MM.1S (cell line): ENCODE data around the gene CMTM4.
A peak's percentile ranks its signal among the peaks of the same experiment; 100 is the strongest.

Experiments used
- DNase-seq: peaks from one replicate; pipeline ENCODE4 v3.0.0-alpha.2; 2015
- H2AFZ ChIP-seq: fragments of 300-600 bp; sonication (generic); 2 replicates; pipeline ENCODE4 v1.6.0; 2016; ENCODE audit warnings: antibody characterized with exemption, low read length
- H3F3A ChIP-seq: fragments of 300-600 bp; sonication (generic); 2 replicates; pipeline ENCODE4 v1.6.1; 2016; ENCODE audit warnings: mild to moderate bottlenecking, antibody characterized with exemption, low read length, moderate library complexity, mixed read lengths; ENCODE audit not compliant: insufficient read depth
- H3K27ac ChIP-seq: fragments of 300-600 bp; sonication (generic); 2 replicates; pipeline ENCODE4 v1.5.1; 2016; ENCODE audit warnings: mild to moderate bottlenecking, low read length
- H3K27me3 ChIP-seq: fragments of 300-600 bp; sonication (generic); replicated peaks from 2 replicates; pipeline ENCODE4 v1.6.0; 2016; ENCODE audit warnings: low read length; ENCODE audit not compliant: insufficient read depth
- H3K36me3 ChIP-seq: fragments of 300-600 bp; sonication (generic); replicated peaks from 2 replicates; pipeline ENCODE4 v1.6.1; 2016; ENCODE audit warnings: mild to moderate bottlenecking, low read length, mixed read lengths; ENCODE audit not compliant: insufficient read depth
- H3K4me1 ChIP-seq: fragments of 300-600 bp; sonication (generic); 2 replicates; pipeline ENCODE4 v1.6.1; 2016; ENCODE audit warnings: low read length, mixed read lengths
- H3K4me2 ChIP-seq: fragments of 300-600 bp; sonication (generic); 2 replicates; pipeline ENCODE4 v1.6.0; 2016; ENCODE audit warnings: low read depth, low read length
- H3K4me3 ChIP-seq: fragments of 300-600 bp; sonication (generic); 2 replicates; pipeline ENCODE4 v1.5.1; 2016; ENCODE audit warnings: low read length, mixed read lengths
- H3K79me2 ChIP-seq: fragments of 300-600 bp; sonication (generic); 2 replicates; pipeline ENCODE4 v1.6.1; 2016; ENCODE audit warnings: mixed run types, low read length, mixed read lengths
- H3K9ac ChIP-seq: fragments of 300-600 bp; sonication (generic); 2 replicates; pipeline ENCODE4 v1.6.1; 2016; ENCODE audit warnings: low read length, mixed read lengths
- H3K9me2 ChIP-seq: fragments of 300-600 bp; sonication (generic); replicated peaks from 2 replicates; pipeline ENCODE4 v1.6.1; 2016; ENCODE audit warnings: mild to moderate bottlenecking, low read length, mixed read lengths; ENCODE audit not compliant: insufficient read depth
- H3K9me3 ChIP-seq: fragments of 300-600 bp; sonication (generic); replicated peaks from 2 replicates; pipeline ENCODE4 v1.6.1; 2016; ENCODE audit warnings: mild to moderate bottlenecking, low read length, mixed read lengths; ENCODE audit not compliant: insufficient read depth
- H4K20me1 ChIP-seq: fragments of 300-600 bp; sonication (generic); 2 replicates; pipeline ENCODE4 v1.6.1; 2016; ENCODE audit warnings: mild to moderate bottlenecking, low read length, moderate library complexity, mixed read lengths; ENCODE audit not compliant: insufficient read depth
- EZH2 ChIP-seq: fragments of 300-600 bp; sonication (generic); optimal IDR thresholded peaks from 2 replicates; pipeline ENCODE3; 2017; ENCODE audit warnings: low read depth, mild to moderate bottlenecking, antibody characterized with exemption, low read length, mixed read lengths
- EZH2phosphoT487 ChIP-seq: fragments of 300-600 bp; sonication (generic); IDR thresholded peaks from 2 replicates; pipeline ENCODE4 v1.6.1; 2018; ENCODE audit warnings: antibody characterized with exemption, low read length
- TF ChIP-seq, protein P1 (sequence below): fragments of 300-600 bp; sonication (generic); IDR thresholded peaks from 2 replicates; pipeline ENCODE4 v1.5.1; 2016; ENCODE audit warnings: antibody characterized with exemption, low read length, mixed read lengths

Gene CMTM4

DNA sequence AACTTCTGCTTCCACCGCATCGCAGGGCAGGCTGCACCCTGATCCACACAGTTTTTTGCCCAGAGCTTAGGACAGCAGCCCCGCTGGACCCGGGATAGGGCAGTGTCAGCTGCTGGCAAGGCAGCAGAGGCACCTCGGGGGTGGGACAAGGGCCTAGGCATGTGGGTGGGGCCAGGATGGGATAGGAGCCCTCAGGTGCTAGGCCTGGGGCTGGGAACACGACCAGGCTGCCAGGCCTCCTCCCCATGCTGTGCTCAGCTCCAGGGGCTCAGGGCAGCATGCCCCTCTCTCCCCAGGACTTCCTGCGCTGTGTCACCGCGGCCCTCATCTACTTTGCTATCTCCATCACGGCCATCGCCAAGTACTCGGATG is 87.4 kb downstream of the CMTM4 start:
- Histone ChIP-seq H3K36me3 (no peaks in the 10 kb centered on the region), H3K27ac (no peak overlapping the region), H2AFZ (no peak overlapping the region), H3K9me3 (no peaks in the 10 kb centered on the region), H3K4me1 (peaks cover 6% of the 10 kb centered on the region), H4K20me1 (no peaks in the 10 kb centered on the region), H3K9ac (no peak overlapping the region), H3F3A (0 out of 2 replicates have a peak, but pooled peaks cover 2% of the 10 kb centered on the region), H3K79me2 (no peaks in the 10 kb centered on the region), H3K9me2 (no peaks in the 10 kb centered on the region), H3K4me3 (no peak overlapping the region), H3K27me3 (no peaks in the 10 kb centered on the region), H3K4me2 (no peak overlapping the region)
- no peak for DNase-seq
- no peak for TF ChIP-seq EZH2phosphoT487
- TF ChIP-seq, protein P1, sequence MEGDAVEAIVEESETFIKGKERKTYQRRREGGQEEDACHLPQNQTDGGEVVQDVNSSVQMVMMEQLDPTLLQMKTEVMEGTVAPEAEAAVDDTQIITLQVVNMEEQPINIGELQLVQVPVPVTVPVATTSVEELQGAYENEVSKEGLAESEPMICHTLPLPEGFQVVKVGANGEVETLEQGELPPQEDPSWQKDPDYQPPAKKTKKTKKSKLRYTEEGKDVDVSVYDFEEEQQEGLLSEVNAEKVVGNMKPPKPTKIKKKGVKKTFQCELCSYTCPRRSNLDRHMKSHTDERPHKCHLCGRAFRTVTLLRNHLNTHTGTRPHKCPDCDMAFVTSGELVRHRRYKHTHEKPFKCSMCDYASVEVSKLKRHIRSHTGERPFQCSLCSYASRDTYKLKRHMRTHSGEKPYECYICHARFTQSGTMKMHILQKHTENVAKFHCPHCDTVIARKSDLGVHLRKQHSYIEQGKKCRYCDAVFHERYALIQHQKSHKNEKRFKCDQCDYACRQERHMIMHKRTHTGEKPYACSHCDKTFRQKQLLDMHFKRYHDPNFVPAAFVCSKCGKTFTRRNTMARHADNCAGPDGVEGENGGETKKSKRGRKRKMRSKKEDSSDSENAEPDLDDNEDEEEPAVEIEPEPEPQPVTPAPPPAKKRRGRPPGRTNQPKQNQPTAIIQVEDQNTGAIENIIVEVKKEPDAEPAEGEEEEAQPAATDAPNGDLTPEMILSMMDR: no peak
- TF ChIP-seq EZH2: no peak

DNA sequence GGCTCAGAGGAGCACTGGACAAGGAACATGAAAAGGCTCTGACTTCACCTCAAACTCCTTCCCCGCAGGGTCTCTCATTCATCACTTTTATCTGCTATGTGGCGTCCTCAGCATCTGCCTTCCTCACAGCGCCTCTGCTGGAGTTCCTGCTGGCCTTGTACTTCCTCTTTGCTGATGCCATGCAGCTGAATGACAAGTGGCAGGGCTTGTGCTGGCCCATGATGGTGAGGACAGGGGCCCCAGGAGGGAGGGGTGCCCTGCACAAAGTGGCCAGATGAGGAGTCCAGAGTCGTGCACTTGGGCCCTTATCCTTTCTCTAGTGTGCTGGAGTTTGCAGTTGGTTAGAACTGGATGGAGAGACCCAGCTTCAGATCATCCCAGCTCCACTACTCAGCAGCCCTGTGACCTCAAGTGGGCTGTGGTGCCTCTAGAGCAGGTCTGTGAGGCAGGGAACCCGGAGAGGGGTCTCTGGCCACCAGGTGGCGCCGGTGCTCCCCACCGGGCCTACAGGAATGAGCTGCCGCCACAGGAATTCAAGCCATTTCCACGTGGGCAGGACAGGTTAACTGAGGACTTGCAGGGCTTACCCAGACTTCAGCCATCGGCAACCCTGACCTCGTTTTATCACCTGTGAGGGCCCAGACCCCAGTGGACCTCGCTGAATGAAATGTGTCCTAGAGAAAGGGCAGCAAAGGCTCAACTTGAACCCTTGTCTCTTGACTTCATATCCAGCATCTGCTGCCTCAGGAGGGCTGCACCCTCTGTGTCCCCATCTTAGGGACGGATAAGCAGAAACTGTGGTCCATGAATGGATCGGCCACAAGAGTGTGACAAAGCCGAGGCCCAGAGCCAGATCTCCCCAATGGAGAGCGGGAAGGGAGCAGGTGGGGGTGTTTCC is 88.1 kb downstream of the CMTM4 start:
- no peaks in the 10 kb centered on the region for H4K20me1 ChIP-seq
- H3K9me2 ChIP-seq: no peaks in the 10 kb centered on the region
- no peak overlapping the region for H3K9ac ChIP-seq
- H3K27ac ChIP-seq: no peak overlapping the region
- H3K4me2 ChIP-seq: 0 out of 2 replicates have a peak overlapping the region, but pooled peaks have one; percentile 11
- H3K36me3 ChIP-seq: no peaks in the 10 kb centered on the region
- H3K4me3 ChIP-seq: no peak overlapping the region
- H3K79me2 ChIP-seq: no peaks in the 10 kb centered on the region
- no peak for TF ChIP-seq EZH2
- TF ChIP-seq, protein P1: peak; percentile 94
- H3K9me3 ChIP-seq: no peaks in the 10 kb centered on the region
- H3K27me3 ChIP-seq: no peaks in the 10 kb centered on the region
- H2AFZ ChIP-seq: no peak overlapping the region
- DNase-seq: peak; percentile 88
- H3K4me1 ChIP-seq: peaks cover 6% of the 10 kb centered on the region
- 0 out of 2 replicates have a peak, but pooled peaks cover 4% of the 10 kb centered on the region for H3F3A ChIP-seq

DNA sequence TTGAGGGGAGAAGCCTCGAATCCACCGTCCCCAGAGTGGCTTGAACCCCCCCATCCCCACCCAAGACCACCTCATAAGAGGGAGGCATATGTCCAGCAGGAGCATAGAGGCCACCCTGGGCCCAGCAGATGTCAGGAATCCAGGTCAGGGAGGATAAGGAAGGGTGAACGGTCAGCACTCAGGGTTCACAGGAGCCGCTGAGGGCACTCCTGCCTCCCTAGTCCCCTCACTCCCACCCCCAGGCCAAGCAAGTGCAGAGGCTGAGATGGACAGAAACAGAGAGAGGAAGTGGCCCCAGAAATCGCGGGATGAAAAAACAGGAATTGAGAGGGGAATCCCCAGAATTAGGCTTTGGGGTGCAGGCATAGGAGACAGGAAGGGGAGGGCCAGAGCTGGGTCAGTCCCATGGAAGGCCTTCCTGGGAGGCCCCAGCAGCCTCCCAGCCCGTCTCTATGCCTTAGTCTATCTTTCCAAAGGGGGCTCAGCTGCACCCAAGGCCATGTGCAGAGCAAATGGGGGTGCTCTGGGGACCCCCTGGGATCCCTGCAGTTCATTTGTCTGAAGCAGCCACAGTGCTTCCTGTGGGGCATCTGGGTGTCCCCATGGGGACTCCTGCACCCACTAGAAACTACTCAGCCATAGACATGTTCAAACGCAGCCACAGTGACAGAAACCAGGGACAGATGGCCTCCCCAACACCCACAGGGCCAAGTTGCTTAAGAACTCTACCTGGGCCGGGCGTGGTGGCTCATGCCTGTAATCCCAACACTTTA is 90.4 kb downstream of the CMTM4 start:
- no peaks in the 10 kb centered on the region for H3K9me3 ChIP-seq
- no peaks in the 10 kb centered on the region for H4K20me1 ChIP-seq
- no peak overlapping the region for H3K9ac ChIP-seq
- H3K27ac ChIP-seq: no peak overlapping the region
- H3K4me2 ChIP-seq: no peak overlapping the region
- no peaks in the 10 kb centered on the region for H3K9me2 ChIP-seq
- no peaks in the 10 kb centered on the region for H3K36me3 ChIP-seq
- 0 out of 2 replicates have a peak, but pooled peaks cover 4% of the 10 kb centered on the region for H3F3A ChIP-seq
- peaks cover 6% of the 10 kb centered on the region for H3K4me1 ChIP-seq
- H3K79me2 ChIP-seq: no peaks in the 10 kb centered on the region
- H3K4me3 ChIP-seq: no peak overlapping the region
- TF ChIP-seq EZH2: no peak
- TF ChIP-seq, protein P1: no peak
- TF ChIP-seq EZH2phosphoT487: no peak
- DNase-seq: no peak
- H3K27me3 ChIP-seq: no peaks in the 10 kb centered on the region
- H2AFZ ChIP-seq: no peak overlapping the region
